ENCODE data around the gene SELENOO. TPM values are rescaled to one million over a fixed set of nuclear protein-coding genes. Genes with fewer than 3 reads are reported as not detected.
A peak's percentile ranks its signal among the peaks of the same experiment; 100 is the strongest.

Gene SELENOO
- total and polyA plus RNA-seq, 8 donors: 18.5 to 28.9 (median 21.8) TPM

GRCh38 chr22:50186761-50187523 is 13.9 kb upstream of the SELENOO start:
- H3K4me1 ChIP-seq: peaks cover 24 to 78% of the 10 kb centered on the region in 2 donors
- ATAC-seq (no peak), DNase-seq (peak in 1 of 4 donors; percentile 84)
- no peaks in the 10 kb centered on the region for H3K27me3 ChIP-seq
- intact Hi-C loops (cut with DNase I): no loop called here
- no peak for TF ChIP-seq CTCF (IDR thresholded peaks at IDR 0.05)
- H3K36me3 ChIP-seq: no peaks in the 10 kb centered on the region
- peak overlapping the region; percentile 62 to 77 for H3K4me3 ChIP-seq
- no peaks in the 10 kb centered on the region for H3K9me3 ChIP-seq
- H3K27ac ChIP-seq: peak overlapping the region; percentile 62 to 77

GRCh38 chr22:50188356-50188755 is 12.5 kb upstream of the SELENOO start:
- Histone ChIP-seq H3K4me1 (peaks cover 24 to 89% of the 10 kb centered on the region in 2 donors), H3K27me3 (no peaks in the 10 kb centered on the region), H3K27ac (peak overlapping the region in 1 of 2 donors; percentile 99), H3K4me3 (no peak overlapping the region), H3K36me3 (peaks cover 0 to 5% of the 10 kb centered on the region in 2 donors), H3K9me3 (no peaks in the 10 kb centered on the region)
- DNase-seq: peak in 1 of 4 donors; percentile 77
- intact Hi-C loops (cut with DNase I): no loop called here
- no peak for ATAC-seq
- no peak for TF ChIP-seq CTCF (IDR thresholded peaks at IDR 0.05)

- peaks cover 0 to 15% of the 10 kb centered on the region in 2 donors for H3K36me3 ChIP-seq
- TF ChIP-seq CTCF (IDR thresholded peaks at IDR 0.05): no peak
- H3K27me3 ChIP-seq: no peaks in the 10 kb centered on the region
- H3K4me1 ChIP-seq: peaks cover 17 to 80% of the 10 kb centered on the region in 2 donors
- DNase-seq (peak in 1 of 4 donors; percentile 79), ATAC-seq (no peak)
- no peak overlapping the region for H3K4me3 ChIP-seq
- intact Hi-C loops (cut with DNase I): no loop called here
- peak overlapping the region; percentile 88 to 99 for H3K27ac ChIP-seq
- H3K9me3 ChIP-seq: no peaks in the 10 kb centered on the region
Measured at GRCh38 chr22:50189184-50189848, 11.5 kb upstream of the SELENOO start.

GRCh38 chr22:50189849-50190181 is 11.0 kb upstream of the SELENOO start:
- Histone ChIP-seq H3K36me3 (peaks cover 0 to 20% of the 10 kb centered on the region in 2 donors), H3K27me3 (no peaks in the 10 kb centered on the region), H3K27ac (peak overlapping the region; percentile 88 to 99), H3K4me1 (peaks cover 15 to 75% of the 10 kb centered on the region in 2 donors), H3K9me3 (no peaks in the 10 kb centered on the region), H3K4me3 (peak overlapping the region; percentile 25 to 37)
- DNase-seq: no peak
- peak; percentile 6 for ATAC-seq
- intact Hi-C loops (cut with DNase I): no loop called here
- no peak for TF ChIP-seq CTCF (IDR thresholded peaks at IDR 0.05)
